HepG2 (cell line): Measurements from ENCODE around the gene DUXA. TPM values are rescaled to one million over a fixed set of nuclear protein-coding genes. Genes with fewer than 3 reads are reported as not detected.
"Not testable (repeated sequence)": the region's sequence is repeated elsewhere in the genome, so short reads cannot be mapped to it uniquely, and the experiment has no call there.

Experiments used
- ATAC-seq: fragments of 200-7000 bp; cut with Tn5 transposase; 3 replicates; pipeline ENCODE4 v1.9.1; 2020; ENCODE audit warnings: mild to moderate bottlenecking, moderate library complexity
- BruUV-seq: library from RNA; stranded (reverse); fragments of 400-500 nt; replicated peaks from 2 replicates; lab custom pipeline; 2021; lab: Mats Ljungman, UMichigan
- CTCF ChIA-PET: fragments of 300-600 bp; formaldehyde crosslinking; extraction: SDS; loops from one replicate; lab custom pipeline; 2021; ENCODE audit warnings: low total read pairs, inconsistent platforms, low intra/inter-chr PET ratio; lab: Yijun Ruan, JAX
- POLR2A ChIA-PET: fragments of 350-600 bp; sonication (Branson Sonifier 250); formaldehyde crosslinking; loops from one replicate; lab custom pipeline; 2020; ENCODE audit warnings: antibody characterized with exemption, inconsistent platforms; lab: Yijun Ruan, JAX
- DNase-seq: peaks from one replicate; pipeline ENCODE4 v3.0.0-alpha.2; 2015; ENCODE audit warnings: low spot score
- FAIRE-seq: peaks from 3 replicates; lab custom pipeline; 2011; peaks lifted over from hg19 to GRCh38; lab: Jason Lieb, UNC
- H2AFZ ChIP-seq: one replicate; pipeline ENCODE4 v1.6.1; 2011; ENCODE audit warnings: low read length, inconsistent platforms
- H3K27ac ChIP-seq: fragments of 300-600 bp; 3 replicates; pipeline ENCODE4 v1.8.0; 2011; ENCODE audit warnings: mixed run types, mild to moderate bottlenecking, mixed read lengths, low read length, inconsistent platforms; ENCODE audit not compliant: insufficient read depth; ENCODE audit errors: extremely low read length
- H3K27me3 ChIP-seq, 2 experiments: fragments of 200-600 bp in 1 of 2; 2 replicates in 1 of 2; 3 replicates in 1 of 2; pipeline versions ENCODE4 v1.6.0 to v1.8.0; 2011; ENCODE audit warnings: low read length in 2 of 2, mild to moderate bottlenecking in 2 of 2, moderate library complexity in 2 of 2, inconsistent platforms in 1 of 2; ENCODE audit not compliant: insufficient read depth in 2 of 2, control insufficient read depth in 1 of 2
- H3K36me3 ChIP-seq, 2 experiments: fragments of 200-600 bp in 1 of 2; replicated peaks in 1 of 2; 2 replicates in 1 of 2; 3 replicates in 1 of 2; pipeline versions ENCODE4 v1.5.1 to v1.8.0; 2011; ENCODE audit warnings: low read length in 2 of 2, inconsistent platforms in 1 of 2; ENCODE audit not compliant: insufficient read depth in 2 of 2, control insufficient read depth in 1 of 2
- H3K4me1 ChIP-seq: 2 replicates; pipeline ENCODE4 v1.5.1; 2012; ENCODE audit warnings: low read length, inconsistent platforms; ENCODE audit not compliant: insufficient read depth
- H3K4me2 ChIP-seq: 2 replicates; pipeline ENCODE4 v1.6.0; 2011; ENCODE audit warnings: low read depth, low read length, inconsistent platforms
- H3K4me3 ChIP-seq, 3 experiments: fragments of 200-600 bp in 1 of 3; sonication (generic), shearing (Covaris generic) in 1 of 3; replicated peaks in 1 of 3; 2 replicates each; pipeline ENCODE4 v1.5.1; 2011 to 2016; ENCODE audit warnings: low read length in 3 of 3, inconsistent platforms in 2 of 3, low read depth in 2 of 3, mild to moderate bottlenecking in 2 of 3, control low read depth in 1 of 3, mixed read lengths in 1 of 3; ENCODE audit not compliant: insufficient read depth in 1 of 3
- H3K79me2 ChIP-seq: one replicate; pipeline ENCODE4 v1.6.1; 2011; ENCODE audit warnings: low read length, inconsistent platforms; ENCODE audit not compliant: insufficient read depth
- H3K9ac ChIP-seq: 2 replicates; pipeline ENCODE4 v1.6.0; 2011; ENCODE audit warnings: mild to moderate bottlenecking, low read depth, low read length, inconsistent platforms; ENCODE audit not compliant: insufficient read depth
- H3K9me3 ChIP-seq: 2 replicates; pipeline ENCODE4 v1.5.1; 2012; ENCODE audit warnings: mild to moderate bottlenecking, low read length
- H4K20me1 ChIP-seq: 2 replicates; pipeline ENCODE4 v1.6.0; 2011; ENCODE audit warnings: inconsistent platforms, mild to moderate bottlenecking, low read length, moderate library complexity; ENCODE audit not compliant: insufficient read depth
- CHCHD3 ChIP-seq: sonication (generic); formaldehyde crosslinking; IDR thresholded peaks from 2 replicates; pipeline ENCODE4 v1.8.0; 2022; ENCODE audit warnings: mild to moderate bottlenecking, missing genetic modification reagents, moderate library complexity
- MAFF ChIP-seq: IDR thresholded peaks from 2 replicates; pipeline ENCODE4 v1.6.1; 2011; ENCODE audit warnings: low read depth, low read length, improper control_type of control experiment
- MAFK ChIP-seq, 2 experiments: IDR thresholded peaks in 1 of 2; conservative IDR thresholded peaks in 1 of 2; 2 replicates each; pipeline ENCODE4 v1.6.1; 2011; ENCODE audit warnings: improper control_type of control experiment in 2 of 2, low read length in 2 of 2
- MATR3 ChIP-seq: sonication (generic); formaldehyde crosslinking; IDR thresholded peaks from 2 replicates; pipeline ENCODE4 v1.4.0; 2020; ENCODE audit warnings: missing genetic modification reagents
- POLR2G ChIP-seq: fragments of 200-400 bp; formaldehyde crosslinking; IDR thresholded peaks from 2 replicates; pipeline ENCODE4 v1.6.1; 2018; ENCODE audit warnings: mild to moderate bottlenecking, low read depth, low read length, moderate library complexity
- RCOR2 ChIP-seq: IDR thresholded peaks from 2 replicates; pipeline ENCODE4 v1.6.1; 2016; ENCODE audit warnings: missing biosample characterization, missing genetic modification reagents
- RXRA ChIP-seq: sonication (generic); formaldehyde crosslinking; IDR thresholded peaks from 2 replicates; pipeline ENCODE4 v1.5.1; 2020; ENCODE audit warnings: missing genetic modification reagents
- SIN3B ChIP-seq: fragments of 150-350 bp; IDR thresholded peaks from 2 replicates; pipeline ENCODE4 v1.6.1; 2014; ENCODE audit warnings: low read length
- ZBTB7A ChIP-seq: sonication (generic); formaldehyde crosslinking; IDR thresholded peaks from 2 replicates; pipeline ENCODE4 v1.8.0; 2022; ENCODE audit warnings: mild to moderate bottlenecking, missing genetic modification reagents
- ZNF781 ChIP-seq: sonication (generic); formaldehyde crosslinking; IDR thresholded peaks from 2 replicates; pipeline ENCODE4 v1.5.1; 2020; ENCODE audit warnings: borderline replicate concordance, mild to moderate bottlenecking, missing genetic modification reagents; ENCODE audit errors: not compliant biosample characterization
- ZNF839 ChIP-seq: sonication (generic); formaldehyde crosslinking; IDR thresholded peaks from 2 replicates; pipeline ENCODE4 v1.4.0; 2020; ENCODE audit warnings: missing genetic modification reagents, mild to moderate bottlenecking, borderline replicate concordance
- ZNF850 ChIP-seq: sonication (generic); formaldehyde crosslinking; conservative IDR thresholded peaks from 2 replicates; pipeline ENCODE4 v1.9.0; 2021; ENCODE audit warnings: mild to moderate bottlenecking, missing genetic modification reagents
- WGBS: methylation state at CpG from one replicate; pipeline ENCODE4 v1.1.6; 2017; ENCODE audit warnings: low lambda C conversion rate; 5-methylcytosine and 5-hydroxymethylcytosine counted together
- in situ Hi-C: cut with HindIII; loops from 2 replicates; pipeline ENCODE4 v1.10.0; 2017; ENCODE audit warnings: low pct_unique_long_range_greater_than_20kb; ENCODE audit not compliant: extremely low pct_ligation_motif_present
- intact Hi-C: fragments of 100-400 bp; cut with micrococcal nuclease; formaldehyde crosslinking; loops from one replicate; pipeline ENCODE4 v1.10.0; 2022; ENCODE audit not compliant: unreplicated experiment
- polyA plus RNA-seq, 8 experiments: library from polyadenylated mRNA; depleted of rRNA in 3 of 8; stranded (reverse) in 7 of 8; unstranded in 1 of 8; fragments of >200 nt; fragmentation: Illumina TruSeq in 4 of 8; extraction: Trizol in 4 of 8; gene quantifications; 2 replicates each; pipeline versions ENCODE4 v1.2.1 to v1.2.3, GENCODE V29; 2011 to 2016; ENCODE audit warnings: low read depth in 4 of 8, missing spikeins in 1 of 8, mixed read lengths in 1 of 8; ENCODE audit not compliant: insufficient read depth in 1 of 8
- total RNA-seq, 5 experiments: library from RNA; depleted of rRNA; stranded (reverse); fragments of >200 nt; fragmentation: Illumina TruSeq; extraction: Trizol; gene quantifications; 2 replicates each; pipeline ENCODE4 v1.2.3, GENCODE V29; 2016; ENCODE audit warnings: low read depth in 1 of 5
- TF ChIP-seq, protein P1 (sequence below): sonication (generic); formaldehyde crosslinking; IDR thresholded peaks from 2 replicates; pipeline ENCODE4 v1.5.0; 2020; ENCODE audit warnings: mild to moderate bottlenecking, missing genetic modification reagents

DUXA gene
- total and polyA plus RNA-seq, 2 of the 13 experiments (the other 11 are each of a cell fraction or from before 2014, with no cell fraction given), result not detected

DNA sequence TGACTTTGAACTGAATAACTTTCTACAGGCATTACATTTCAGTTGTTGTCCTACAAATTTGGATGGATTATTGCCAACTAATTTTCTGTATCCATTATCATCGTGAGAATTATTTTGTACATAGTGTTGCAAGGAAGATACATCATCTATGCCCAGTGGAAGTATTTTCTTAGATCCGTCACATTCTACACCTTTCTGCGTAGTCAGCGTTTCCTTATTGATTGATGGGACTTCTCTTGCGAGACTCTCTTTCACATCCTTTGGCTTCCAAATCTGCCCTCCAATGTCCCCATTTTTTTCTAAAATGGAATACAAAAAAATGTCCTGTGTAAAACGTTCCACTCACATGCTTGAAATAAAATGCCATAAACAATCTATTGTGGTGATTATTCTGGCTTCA lies 31.5 kb downstream of the DUXA start:
- H3K27ac ChIP-seq, result no peak overlapping the region
- no peak overlapping the region for H2AFZ ChIP-seq
- DNase-seq, result no peak
- H3K9ac ChIP-seq, result no peak overlapping the region
- no peak overlapping the region for H3K4me2 ChIP-seq
- WGBS, result 45% methylated on average over 6 of the region's 6 CpGs
- H3K4me3 ChIP-seq, result no peak overlapping the region
- H4K20me1 ChIP-seq, result no peaks in the 10 kb centered on the region
- H3K4me1 ChIP-seq, result no peaks in the 10 kb centered on the region
- no peak for TF ChIP-seq MATR3 (CRISPR knock-in tag)
- TF ChIP-seq ZNF839 (CRISPR knock-in tag), result no peak
- TF ChIP-seq ZNF781 (CRISPR knock-in tag), result no peak
- TF ChIP-seq SIN3B, result no peak
- no peak for TF ChIP-seq ZBTB7A (CRISPR knock-in tag)
- no peak for TF ChIP-seq RCOR2 (CRISPR knock-in tag)
- TF ChIP-seq, protein P1, sequence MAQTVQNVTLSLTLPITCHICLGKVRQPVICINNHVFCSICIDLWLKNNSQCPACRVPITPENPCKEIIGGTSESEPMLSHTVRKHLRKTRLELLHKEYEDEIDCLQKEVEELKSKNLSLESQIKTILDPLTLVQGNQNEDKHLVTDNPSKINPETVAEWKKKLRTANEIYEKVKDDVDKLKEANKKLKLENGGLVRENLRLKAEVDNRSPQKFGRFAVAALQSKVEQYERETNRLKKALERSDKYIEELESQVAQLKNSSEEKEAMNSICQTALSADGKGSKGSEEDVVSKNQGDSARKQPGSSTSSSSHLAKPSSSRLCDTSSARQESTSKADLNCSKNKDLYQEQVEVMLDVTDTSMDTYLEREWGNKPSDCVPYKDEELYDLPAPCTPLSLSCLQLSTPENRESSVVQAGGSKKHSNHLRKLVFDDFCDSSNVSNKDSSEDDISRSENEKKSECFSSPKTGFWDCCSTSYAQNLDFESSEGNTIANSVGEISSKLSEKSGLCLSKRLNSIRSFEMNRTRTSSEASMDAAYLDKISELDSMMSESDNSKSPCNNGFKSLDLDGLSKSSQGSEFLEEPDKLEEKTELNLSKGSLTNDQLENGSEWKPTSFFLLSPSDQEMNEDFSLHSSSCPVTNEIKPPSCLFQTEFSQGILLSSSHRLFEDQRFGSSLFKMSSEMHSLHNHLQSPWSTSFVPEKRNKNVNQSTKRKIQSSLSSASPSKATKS (CRISPR knock-in tag), result no peak
- no peak for TF ChIP-seq RXRA
- no peak for TF ChIP-seq POLR2G
- peak; percentile 88 for TF ChIP-seq MAFF
- TF ChIP-seq ZNF850 (CRISPR knock-in tag), result no peak
- TF ChIP-seq MAFK (conservative IDR thresholded peaks at IDR 0.05 in 1 of 2, IDR thresholded peaks at IDR 0.05 in 1 of 2; ENCODE audit: low read length in 2 of 2), result peak; percentile 80 to 93
- TF ChIP-seq CHCHD3 (CRISPR knock-in tag), result no peak
- no peaks in the 10 kb centered on the region for H3K36me3 ChIP-seq
- FAIRE-seq, result no peak
- CTCF ChIA-PET, result no interaction called here
- no TSS peak for BruUV-seq
- H3K79me2 ChIP-seq, result no peaks in the 10 kb centered on the region
- POLR2A ChIA-PET, result no interaction called here
- in situ Hi-C loops, result no loop called here
- H3K27me3 ChIP-seq, result peaks cover 0 to 14% of the 10 kb centered on the region in 2 experiments; a peak in 1 of 5 replicates
- no peak for ATAC-seq
- H3K9me3 ChIP-seq, result no peaks in the 10 kb centered on the region
- intact Hi-C loops, result no loop called here

DNA sequence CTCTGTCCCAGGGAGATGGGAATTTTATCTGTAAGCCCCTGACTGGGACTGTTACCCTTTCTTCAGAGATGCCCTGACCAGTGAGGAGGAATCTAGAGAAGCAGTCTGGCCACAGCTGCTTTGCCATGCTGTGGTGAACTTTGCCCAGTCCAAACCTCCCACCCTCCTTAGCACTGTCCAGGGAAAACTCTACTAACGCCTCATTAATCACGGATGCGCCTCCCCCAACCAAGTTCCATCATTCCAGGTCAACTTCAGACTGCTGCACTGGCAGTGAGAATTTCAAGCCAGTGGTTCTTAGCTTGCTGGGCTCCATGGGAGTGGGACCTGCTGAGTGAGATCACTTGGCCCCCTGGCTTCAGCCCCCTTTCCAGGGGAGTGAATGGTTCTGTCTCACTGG lies 39.9 kb downstream of the DUXA start:
- H3K27ac ChIP-seq, BruUV-seq, intact Hi-C loops, H3K4me2 ChIP-seq, FAIRE-seq, H2AFZ ChIP-seq, H3K36me3 ChIP-seq, H3K4me1 ChIP-seq, H3K27me3 ChIP-seq, H3K9me3 ChIP-seq, CTCF ChIA-PET, H3K4me3 ChIP-seq, DNase-seq, POLR2A ChIA-PET, H3K9ac ChIP-seq, ATAC-seq, H4K20me1 ChIP-seq, H3K79me2 ChIP-seq, in situ Hi-C loops: not testable (repeated sequence)
- WGBS, result 5% methylated on average over 3 of the region's 3 CpGs
